ENCODE measurements around the gene FCMR.

FCMR gene

DNA sequence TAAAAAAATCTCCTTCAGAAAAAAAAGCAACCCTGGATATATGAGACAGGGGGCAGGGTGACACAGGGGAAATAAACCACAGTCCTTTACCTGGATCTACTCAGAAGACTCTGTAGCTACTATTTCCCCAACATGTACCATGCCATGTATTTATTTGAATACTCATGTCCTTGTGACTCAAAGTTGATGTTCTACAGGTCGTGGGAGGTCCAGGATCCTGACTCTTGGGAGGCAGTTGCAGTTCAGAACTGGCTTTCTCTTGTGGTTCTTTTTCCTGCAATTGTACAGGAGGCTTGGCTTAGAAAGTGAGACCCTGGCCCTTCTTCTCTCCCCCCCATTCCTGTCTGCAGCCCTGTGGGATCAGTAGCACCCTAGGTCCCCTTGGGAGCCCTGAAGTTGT is 30.3 kb downstream of the FCMR start:
- no peak for ATAC-seq
- TF ChIP-seq OSR1 (CRISPR knock-in tag; IDR thresholded peaks at IDR 0.05) (no peak), ZNF8 (CRISPR knock-in tag; IDR thresholded peaks at IDR 0.05) (no peak), BACH2 (CRISPR knock-in tag; IDR thresholded peaks at IDR 0.05; ENCODE audit: borderline replicate concordance) (no peak), TOX (CRISPR knock-in tag; IDR thresholded peaks at IDR 0.05; ENCODE audit: borderline replicate concordance) (no peak), ARNTL (CRISPR knock-in tag; IDR thresholded peaks at IDR 0.05; ENCODE audit: borderline replicate concordance, low read depth) (no peak), RARB (CRISPR knock-in tag; IDR thresholded peaks at IDR 0.05) (no peak), SNAI2 (CRISPR knock-in tag; IDR thresholded peaks at IDR 0.05) (no peak), ZC3H10 (CRISPR knock-in tag; IDR thresholded peaks at IDR 0.05) (no peak), TCF4 (CRISPR knock-in tag; IDR thresholded peaks at IDR 0.05; ENCODE audit: borderline replicate concordance) (no peak), TSHZ2 (CRISPR knock-in tag; IDR thresholded peaks at IDR 0.05) (no peak), CSDC2 (CRISPR knock-in tag; IDR thresholded peaks at IDR 0.05) (no peak), ZNF70 (CRISPR knock-in tag; IDR thresholded peaks at IDR 0.05) (no peak)
- TF ChIP-seq, protein P1, sequence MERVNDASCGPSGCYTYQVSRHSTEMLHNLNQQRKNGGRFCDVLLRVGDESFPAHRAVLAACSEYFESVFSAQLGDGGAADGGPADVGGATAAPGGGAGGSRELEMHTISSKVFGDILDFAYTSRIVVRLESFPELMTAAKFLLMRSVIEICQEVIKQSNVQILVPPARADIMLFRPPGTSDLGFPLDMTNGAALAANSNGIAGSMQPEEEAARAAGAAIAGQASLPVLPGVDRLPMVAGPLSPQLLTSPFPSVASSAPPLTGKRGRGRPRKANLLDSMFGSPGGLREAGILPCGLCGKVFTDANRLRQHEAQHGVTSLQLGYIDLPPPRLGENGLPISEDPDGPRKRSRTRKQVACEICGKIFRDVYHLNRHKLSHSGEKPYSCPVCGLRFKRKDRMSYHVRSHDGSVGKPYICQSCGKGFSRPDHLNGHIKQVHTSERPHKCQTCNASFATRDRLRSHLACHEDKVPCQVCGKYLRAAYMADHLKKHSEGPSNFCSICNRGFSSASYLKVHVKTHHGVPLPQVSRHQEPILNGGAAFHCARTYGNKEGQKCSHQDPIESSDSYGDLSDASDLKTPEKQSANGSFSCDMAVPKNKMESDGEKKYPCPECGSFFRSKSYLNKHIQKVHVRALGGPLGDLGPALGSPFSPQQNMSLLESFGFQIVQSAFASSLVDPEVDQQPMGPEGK (CRISPR knock-in tag; IDR thresholded peaks at IDR 0.05; ENCODE audit: borderline replicate concordance), result no peak
- TF ChIP-seq, protein P2, sequence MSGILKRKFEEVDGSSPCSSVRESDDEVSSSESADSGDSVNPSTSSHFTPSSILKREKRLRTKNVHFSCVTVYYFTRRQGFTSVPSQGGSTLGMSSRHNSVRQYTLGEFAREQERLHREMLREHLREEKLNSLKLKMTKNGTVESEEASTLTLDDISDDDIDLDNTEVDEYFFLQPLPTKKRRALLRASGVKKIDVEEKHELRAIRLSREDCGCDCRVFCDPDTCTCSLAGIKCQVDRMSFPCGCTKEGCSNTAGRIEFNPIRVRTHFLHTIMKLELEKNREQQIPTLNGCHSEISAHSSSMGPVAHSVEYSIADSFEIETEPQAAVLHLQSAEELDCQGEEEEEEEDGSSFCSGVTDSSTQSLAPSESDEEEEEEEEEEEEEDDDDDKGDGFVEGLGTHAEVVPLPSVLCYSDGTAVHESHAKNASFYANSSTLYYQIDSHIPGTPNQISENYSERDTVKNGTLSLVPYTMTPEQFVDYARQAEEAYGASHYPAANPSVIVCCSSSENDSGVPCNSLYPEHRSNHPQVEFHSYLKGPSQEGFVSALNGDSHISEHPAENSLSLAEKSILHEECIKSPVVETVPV (CRISPR knock-in tag; IDR thresholded peaks at IDR 0.05), result no peak

GRCh38 chr1:206890125-206891060 is 31.3 kb downstream of the FCMR start:
- TF ChIP-seq, protein P3, sequence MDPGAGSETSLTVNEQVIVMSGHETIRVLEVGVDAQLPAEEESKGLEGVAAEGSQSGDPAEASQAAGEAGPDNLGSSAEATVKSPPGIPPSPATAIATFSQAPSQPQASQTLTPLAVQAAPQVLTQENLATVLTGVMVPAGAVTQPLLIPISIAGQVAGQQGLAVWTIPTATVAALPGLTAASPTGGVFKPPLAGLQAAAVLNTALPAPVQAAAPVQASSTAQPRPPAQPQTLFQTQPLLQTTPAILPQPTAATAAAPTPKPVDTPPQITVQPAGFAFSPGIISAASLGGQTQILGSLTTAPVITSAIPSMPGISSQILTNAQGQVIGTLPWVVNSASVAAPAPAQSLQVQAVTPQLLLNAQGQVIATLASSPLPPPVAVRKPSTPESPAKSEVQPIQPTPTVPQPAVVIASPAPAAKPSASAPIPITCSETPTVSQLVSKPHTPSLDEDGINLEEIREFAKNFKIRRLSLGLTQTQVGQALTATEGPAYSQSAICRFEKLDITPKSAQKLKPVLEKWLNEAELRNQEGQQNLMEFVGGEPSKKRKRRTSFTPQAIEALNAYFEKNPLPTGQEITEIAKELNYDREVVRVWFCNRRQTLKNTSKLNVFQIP (CRISPR knock-in tag; IDR thresholded peaks at IDR 0.05; ENCODE audit: borderline replicate concordance, low read depth), result no peak
- no peak for TF ChIP-seq ZFP3 (CRISPR knock-in tag; IDR thresholded peaks at IDR 0.05)
- TF ChIP-seq, protein P1 (CRISPR knock-in tag; IDR thresholded peaks at IDR 0.05; ENCODE audit: borderline replicate concordance), result no peak
- no peak for TF ChIP-seq OSR1 (CRISPR knock-in tag; IDR thresholded peaks at IDR 0.05)
- no peak for TF ChIP-seq ESRRG (CRISPR knock-in tag; IDR thresholded peaks at IDR 0.05)
- no peak for TF ChIP-seq SNAI2 (CRISPR knock-in tag; IDR thresholded peaks at IDR 0.05)
- TF ChIP-seq ZNF565 (CRISPR knock-in tag; conservative IDR thresholded peaks at IDR 0.05; ENCODE audit: low read depth), result no peak
- no peak for TF ChIP-seq ISL1 (CRISPR knock-in tag; IDR thresholded peaks at IDR 0.05)
- TF ChIP-seq TOX (CRISPR knock-in tag; IDR thresholded peaks at IDR 0.05; ENCODE audit: borderline replicate concordance), result no peak
- peak; percentile 26; the same call in 1 of the 3 replicates for ATAC-seq

GRCh38 chr1:206887701-206888100 is 34.0 kb downstream of the FCMR start:
- TF ChIP-seq ZNF565 (CRISPR knock-in tag; conservative IDR thresholded peaks at IDR 0.05; ENCODE audit: low read depth), result no peak
- no peak for ATAC-seq

Data from SK-N-SH treated with all-trans-retinoic acid at 6 μM for 48 hours (cell line).